NB4 (cell line): ENCODE measurements around the gene MTNR1A.

Experiments
- DNase-seq: peaks from one replicate; pipeline ENCODE4 v3.0.0; 2010; ENCODE audit warnings: low read depth
- H3K4me3 ChIP-seq: one replicate; pipeline ENCODE4 v1.5.1; 2011; ENCODE audit warnings: mild to moderate bottlenecking, low read depth, low read length, moderate library complexity
- MAX ChIP-seq: IDR thresholded peaks from 2 replicates; pipeline ENCODE4 v1.6.1; 2011; ENCODE audit warnings: low read depth, low read length
- MYC ChIP-seq: IDR thresholded peaks from 2 replicates; pipeline ENCODE4 v1.6.1; 2011; ENCODE audit warnings: low read depth, low read length
- POLR2A ChIP-seq: IDR thresholded peaks from 2 replicates; pipeline ENCODE4 v1.6.1; 2011; ENCODE audit warnings: mild to moderate bottlenecking; ENCODE audit not compliant: insufficient read length; ENCODE audit errors: extremely low read depth
- TF ChIP-seq, protein P1 (sequence below): IDR thresholded peaks from one replicate; pipeline ENCODE4 v1.5.1; 2012; ENCODE audit warnings: low read depth, low read length

MTNR1A gene

DNA sequence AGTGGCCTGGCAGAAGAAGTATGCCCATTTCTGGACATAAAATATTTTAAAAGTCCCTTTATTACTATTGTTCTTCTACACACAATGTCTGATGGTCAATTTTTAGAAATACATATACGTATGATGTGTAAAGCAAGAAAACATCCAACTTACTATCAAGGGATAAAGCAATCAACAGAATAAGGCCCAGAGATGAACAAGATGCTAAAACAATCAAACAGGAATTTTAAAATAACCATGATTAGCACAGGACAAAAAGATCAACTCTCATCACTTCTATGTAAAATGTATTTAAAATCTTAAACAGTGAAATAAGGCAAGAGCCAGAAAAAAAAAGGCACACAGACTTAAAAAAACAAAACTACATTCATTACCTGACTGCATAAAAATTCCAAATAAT is 60.9 kb downstream of the MTNR1A start:
- no peak for DNase-seq
- TF ChIP-seq, protein P1, sequence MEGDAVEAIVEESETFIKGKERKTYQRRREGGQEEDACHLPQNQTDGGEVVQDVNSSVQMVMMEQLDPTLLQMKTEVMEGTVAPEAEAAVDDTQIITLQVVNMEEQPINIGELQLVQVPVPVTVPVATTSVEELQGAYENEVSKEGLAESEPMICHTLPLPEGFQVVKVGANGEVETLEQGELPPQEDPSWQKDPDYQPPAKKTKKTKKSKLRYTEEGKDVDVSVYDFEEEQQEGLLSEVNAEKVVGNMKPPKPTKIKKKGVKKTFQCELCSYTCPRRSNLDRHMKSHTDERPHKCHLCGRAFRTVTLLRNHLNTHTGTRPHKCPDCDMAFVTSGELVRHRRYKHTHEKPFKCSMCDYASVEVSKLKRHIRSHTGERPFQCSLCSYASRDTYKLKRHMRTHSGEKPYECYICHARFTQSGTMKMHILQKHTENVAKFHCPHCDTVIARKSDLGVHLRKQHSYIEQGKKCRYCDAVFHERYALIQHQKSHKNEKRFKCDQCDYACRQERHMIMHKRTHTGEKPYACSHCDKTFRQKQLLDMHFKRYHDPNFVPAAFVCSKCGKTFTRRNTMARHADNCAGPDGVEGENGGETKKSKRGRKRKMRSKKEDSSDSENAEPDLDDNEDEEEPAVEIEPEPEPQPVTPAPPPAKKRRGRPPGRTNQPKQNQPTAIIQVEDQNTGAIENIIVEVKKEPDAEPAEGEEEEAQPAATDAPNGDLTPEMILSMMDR = no peak
- no peak for TF ChIP-seq MYC
- TF ChIP-seq POLR2A = no peak
- H3K4me3 ChIP-seq = no peak overlapping the region

GRCh38 chr4:186487726-186488125 is 67.6 kb downstream of the MTNR1A start:
- DNase-seq = no peak
- TF ChIP-seq MYC (no peak), MAX (no peak), POLR2A (no peak)
- TF ChIP-seq, protein P1 = no peak

DNA sequence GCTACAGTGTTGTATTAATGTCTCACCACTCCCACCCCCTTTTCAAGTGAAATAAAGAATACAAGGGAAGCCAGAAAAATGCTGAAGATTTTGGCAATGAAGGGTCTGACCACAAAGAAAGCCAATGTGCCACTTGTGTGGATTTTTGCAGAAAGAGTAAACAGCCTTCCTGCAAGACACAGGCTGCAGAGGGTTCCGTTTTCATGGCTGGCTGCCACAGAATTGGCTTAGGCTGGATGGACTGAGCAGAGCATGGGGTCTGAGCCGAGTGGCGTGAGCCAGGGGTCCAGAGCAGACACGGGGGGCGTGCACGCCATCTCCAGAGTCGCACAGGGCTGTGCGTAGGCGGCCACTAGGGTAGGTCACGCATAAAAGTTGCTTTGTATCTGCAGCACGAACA is 69.2 kb downstream of the MTNR1A start:
- no peak overlapping the region for H3K4me3 ChIP-seq
- DNase-seq = no peak
- TF ChIP-seq MAX (no peak), POLR2A (no peak), MYC (no peak)
- TF ChIP-seq, protein P1 = no peak

More at GRCh38 chr4:186487726-186488125, 67.6 kb downstream of the MTNR1A start:
- H3K4me3 ChIP-seq = no peak overlapping the region

GRCh38 chr4:186485561-186486062 is 69.8 kb downstream of the MTNR1A start:
- no peak for DNase-seq
- no peak overlapping the region for H3K4me3 ChIP-seq
- TF ChIP-seq POLR2A (no peak), MAX (no peak)

DNA sequence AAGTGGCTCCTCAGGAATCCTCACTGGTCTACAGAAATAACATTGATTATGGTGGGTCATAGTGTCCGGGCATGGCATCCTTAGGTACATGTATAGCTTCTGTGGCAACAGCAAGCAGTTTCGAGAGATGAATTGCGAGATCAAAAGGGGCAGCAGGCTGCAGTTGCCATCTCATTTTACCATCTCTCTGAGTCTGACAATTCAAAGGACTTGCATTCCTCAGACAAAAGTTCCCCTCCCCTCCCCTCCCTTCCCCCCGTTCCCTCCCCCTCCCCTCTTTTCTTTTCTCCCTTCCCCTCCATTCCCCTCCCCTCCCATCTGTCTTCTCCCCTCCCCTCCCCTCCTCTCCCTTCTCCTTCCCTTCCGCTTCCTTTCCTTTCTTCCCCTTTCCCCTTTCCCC is 70.2 kb downstream of the MTNR1A start:
- no peak overlapping the region for H3K4me3 ChIP-seq
- no peak for DNase-seq
- TF ChIP-seq POLR2A = no peak
- TF ChIP-seq MYC = no peak
- TF ChIP-seq, protein P1 = no peak
- no peak for TF ChIP-seq MAX

DNA sequence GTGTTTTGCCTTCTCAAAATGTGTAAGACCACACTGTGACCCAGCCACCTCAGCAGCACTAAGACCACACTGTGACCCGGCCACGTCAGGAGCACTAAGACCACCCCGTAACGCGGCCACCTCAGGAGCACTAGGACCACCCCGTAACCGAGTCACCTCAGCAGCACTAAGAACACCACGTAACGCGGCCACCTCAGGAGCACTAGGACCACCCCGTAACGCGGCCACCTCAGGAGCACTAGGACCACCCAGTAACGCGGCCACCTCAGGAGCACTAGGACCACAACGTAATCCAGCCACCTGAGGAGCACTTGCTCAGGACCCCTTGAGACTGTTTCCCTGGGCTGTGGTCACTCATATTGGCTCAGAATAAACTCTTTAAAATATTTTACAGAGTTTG is 71.7 kb downstream of the MTNR1A start:
- TF ChIP-seq, protein P1 = no peak
- TF ChIP-seq MAX (no peak), MYC (no peak), POLR2A (no peak)
- no peak for DNase-seq

More for the DNA sequence above, 71.7 kb downstream of the MTNR1A start:
- no peak overlapping the region for H3K4me3 ChIP-seq
